22Rv1 (cell line): ENCODE measurements around the gene CNPY2.
A peak's percentile ranks its signal among the peaks of the same experiment; 100 is the strongest.
"Not testable (repeated sequence)": the region's sequence is repeated elsewhere in the genome, so short reads cannot be mapped to it uniquely, and the experiment has no call there.

Experiments used
- H3K27ac ChIP-seq: fragments of 450-650 bp; 2 replicates; pipeline ENCODE4 v1.5.1; 2017
- CTCF ChIP-seq: fragments of 450-650 bp; IDR thresholded peaks from 2 replicates; pipeline ENCODE4 v1.5.1; 2017; ENCODE audit warnings: mild to moderate bottlenecking
- ZFX ChIP-seq: fragments of 450-650 bp; IDR thresholded peaks from 2 replicates; pipeline ENCODE4 v1.6.1; 2017; ENCODE audit warnings: antibody characterized with exemption, borderline replicate concordance

CNPY2 gene

GRCh38 chr12:56271031-56271430, 44.8 kb downstream of the CNPY2 start:
- peak overlapping the region; percentile 83 for H3K27ac ChIP-seq
- TF ChIP-seq CTCF (peak; percentile 69), ZFX (no peak)

GRCh38 chr12:56267443-56268071, 48.2 kb downstream of the CNPY2 start:
- H3K27ac ChIP-seq, result peak overlapping the region; percentile 83
- no peak for TF ChIP-seq CTCF
- TF ChIP-seq ZFX, result no peak

DNA sequence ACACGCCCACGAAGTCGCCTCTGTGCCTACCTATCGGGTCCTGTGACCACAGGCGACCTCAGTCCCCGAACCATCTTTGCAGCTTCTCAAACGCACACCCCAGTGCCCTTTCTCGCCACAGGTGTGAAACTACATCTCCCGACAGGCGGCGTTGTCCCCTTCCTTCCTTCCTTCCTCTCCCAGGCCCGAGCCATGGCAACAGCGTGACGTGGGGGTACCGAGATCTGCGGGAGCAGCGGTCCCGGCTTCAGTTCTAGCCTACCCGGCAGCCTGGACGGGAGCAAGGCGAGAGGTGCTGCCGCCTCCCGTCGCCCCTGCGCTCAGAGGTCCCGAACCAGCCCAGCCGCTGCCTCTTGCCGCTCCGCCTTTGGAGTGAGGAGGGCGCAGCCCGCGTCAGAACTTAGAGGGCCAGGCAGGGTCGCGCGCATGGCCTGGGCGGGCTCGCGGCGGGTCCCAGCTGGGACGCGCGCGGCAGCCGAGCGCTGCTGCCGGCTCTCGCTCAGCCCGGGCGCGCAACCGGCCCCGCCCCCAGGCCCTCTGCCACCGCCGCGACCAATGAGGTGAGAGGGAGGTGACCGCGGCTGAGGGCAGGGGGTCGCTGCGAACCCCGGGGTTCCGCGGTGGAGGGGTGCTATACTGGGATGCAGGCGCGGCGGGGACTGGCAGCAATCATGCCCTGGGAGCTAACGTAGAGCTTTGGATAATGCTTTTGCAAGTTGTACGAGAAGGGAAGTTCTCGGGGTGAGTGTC, 48.9 kb downstream of the CNPY2 start, which contains the start of gene COQ10A:
TSS of gene COQ10A (plus strand) at position 250 of the 750 bp plus-strand sequence. CDS start at position 427, 177 bp downstream.
- H3K27ac ChIP-seq, result peak within 1 kb of the TSS; percentile 83
- TF ChIP-seq CTCF, result peak; percentile 86
- TF ChIP-seq ZFX, result no peak

DNA sequence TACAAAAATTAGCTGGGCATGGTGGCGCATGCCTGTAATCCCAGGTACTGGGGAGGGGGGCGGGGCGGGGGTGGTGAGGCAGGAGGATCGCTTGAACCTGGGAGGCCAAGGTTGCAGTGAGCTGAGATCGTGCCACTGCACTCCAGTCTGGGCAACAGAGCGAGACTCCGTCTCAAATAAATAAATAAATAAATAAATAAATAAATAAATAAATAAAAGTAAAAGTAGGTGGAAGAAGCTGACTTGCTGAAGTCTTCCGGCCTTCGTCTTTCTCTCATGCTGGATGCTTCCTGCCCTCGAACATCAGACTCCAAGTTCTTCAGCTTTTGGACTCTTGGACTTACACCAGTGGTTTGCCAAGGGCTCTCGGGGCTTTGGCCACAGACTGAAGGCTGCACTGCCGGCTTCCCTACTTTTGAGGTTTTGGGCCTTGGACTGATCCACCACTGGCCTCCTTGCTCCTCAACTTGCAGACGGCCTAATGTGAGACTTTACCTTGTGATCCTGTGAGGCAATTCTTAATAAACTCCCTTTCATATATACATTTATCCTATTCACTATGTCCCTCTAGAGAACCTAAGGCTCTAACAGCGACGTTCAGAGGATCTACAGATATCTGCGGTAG, 49.6 kb downstream of the CNPY2 start:
- peak overlapping the region; percentile 83 for H3K27ac ChIP-seq

- TF ChIP-seq CTCF, result peak; percentile 58
- H3K27ac ChIP-seq, result not testable (repeated sequence)
Measured at GRCh38 chr12:56262955-56263354, 52.8 kb downstream of the CNPY2 start.

DNA sequence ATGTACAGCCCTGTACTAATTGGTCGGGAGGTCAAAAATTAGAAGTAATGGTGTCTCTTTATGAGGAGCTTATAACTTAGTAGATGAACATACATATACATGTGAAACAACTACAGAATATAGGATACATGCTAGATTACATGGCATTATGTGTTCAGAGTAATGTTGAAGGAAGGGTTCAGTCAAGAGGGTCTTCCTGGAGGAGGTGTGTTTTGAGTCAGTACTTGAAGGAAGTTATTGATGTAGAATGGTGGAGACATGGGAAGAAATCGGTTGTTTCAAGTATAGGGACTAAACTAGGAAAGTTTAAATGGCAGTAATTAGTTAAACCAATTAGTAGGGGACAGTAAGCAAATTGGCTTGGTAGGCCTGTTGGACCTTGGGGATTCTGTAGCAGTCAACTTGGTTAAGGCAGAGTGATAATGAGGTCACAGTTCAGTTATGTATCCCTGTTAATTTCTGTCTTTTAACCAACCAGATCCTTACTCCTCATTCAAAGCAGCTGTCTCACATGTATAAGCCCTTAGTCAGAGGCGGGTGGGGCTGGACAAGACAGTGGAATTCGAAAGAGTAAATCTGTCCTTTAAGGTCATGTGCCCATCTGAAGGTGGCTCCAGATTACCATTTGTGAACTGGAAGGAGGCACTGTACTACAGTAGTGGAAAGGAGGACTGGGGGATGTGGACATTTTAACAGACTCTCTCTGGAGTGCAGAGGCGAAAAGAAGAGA, 54.1 kb downstream of the CNPY2 start:
- no peak for TF ChIP-seq ZFX
- TF ChIP-seq CTCF, result no peak
- 0 out of 2 replicates have a peak overlapping the region, but pooled peaks have one; percentile 10 for H3K27ac ChIP-seq

- TF ChIP-seq ZFX (no peak), CTCF (no peak)
- H3K27ac ChIP-seq, result 0 out of 2 replicates have a peak overlapping the region, but pooled peaks have one; percentile 10
Measured at GRCh38 chr12:56260921-56261320, 54.9 kb downstream of the CNPY2 start.
